ACC112 (cell line): Measurements from ENCODE around the gene GRIN3B.

ENCODE experiments used
- H2AFZ ChIP-seq: fragments of 200-600 bp; sonication (generic); one replicate; pipeline ENCODE4 v1.6.0; 2017; ENCODE audit warnings: antibody characterized with exemption, low read length; ENCODE audit not compliant: unreplicated experiment
- H3K27ac ChIP-seq: fragments of 200-600 bp; sonication (generic); 2 replicates; pipeline ENCODE4 v1.5.1; 2014; ENCODE audit warnings: low read depth, mild to moderate bottlenecking, antibody characterized with exemption, low read length, moderate library complexity
- H3K27me3 ChIP-seq: fragments of 200-600 bp; sonication (generic); 2 replicates; pipeline ENCODE4 v1.6.1; 2014; ENCODE audit warnings: mild to moderate bottlenecking, antibody characterized with exemption, low read length, moderate library complexity, mixed read lengths; ENCODE audit not compliant: insufficient read depth
- H3K36me3 ChIP-seq: fragments of 200-600 bp; sonication (generic); 2 replicates; pipeline ENCODE4 v1.6.1; 2016; ENCODE audit warnings: mild to moderate bottlenecking, antibody characterized with exemption, low read length, moderate library complexity, mixed read lengths; ENCODE audit not compliant: insufficient read depth
- H3K4me1 ChIP-seq: fragments of 200-600 bp; sonication (generic); one replicate; pipeline ENCODE4 v1.6.1; 2016; ENCODE audit warnings: low read length, mixed read lengths; ENCODE audit not compliant: insufficient read depth, unreplicated experiment, control insufficient read depth
- H3K4me3 ChIP-seq: fragments of 200-600 bp; sonication (generic); 2 replicates; pipeline ENCODE4 v1.5.1; 2014; ENCODE audit warnings: mild to moderate bottlenecking, low read depth, low read length
- H3K79me2 ChIP-seq: fragments of 200-600 bp; sonication (generic); one replicate; pipeline ENCODE4 v1.6.0; 2016; ENCODE audit warnings: low read length; ENCODE audit not compliant: control insufficient read depth, unreplicated experiment, insufficient read depth

GRIN3B gene

GRCh38 chr19:1002600-1002999 lies 2.4 kb downstream of the GRIN3B start:
- peaks cover 18% of the 10 kb centered on the region for H3K27me3 ChIP-seq
- H3K27ac ChIP-seq: no peak overlapping the region
- peaks cover 2% of the 10 kb centered on the region for H3K4me1 ChIP-seq
- no peak overlapping the region for H2AFZ ChIP-seq
- H3K4me3 ChIP-seq: no peak overlapping the region
- H3K36me3 ChIP-seq: no peaks in the 10 kb centered on the region
- no peaks in the 10 kb centered on the region for H3K79me2 ChIP-seq

GRCh38 chr19:1003283-1003682 lies 3.1 kb downstream of the GRIN3B start:
- peaks cover 2% of the 10 kb centered on the region for H3K4me1 ChIP-seq
- H3K4me3 ChIP-seq: no peak overlapping the region
- no peaks in the 10 kb centered on the region for H3K79me2 ChIP-seq
- no peak overlapping the region for H3K27ac ChIP-seq
- no peaks in the 10 kb centered on the region for H3K36me3 ChIP-seq
- H3K27me3 ChIP-seq: peaks cover 18% of the 10 kb centered on the region
- no peak overlapping the region for H2AFZ ChIP-seq

DNA sequence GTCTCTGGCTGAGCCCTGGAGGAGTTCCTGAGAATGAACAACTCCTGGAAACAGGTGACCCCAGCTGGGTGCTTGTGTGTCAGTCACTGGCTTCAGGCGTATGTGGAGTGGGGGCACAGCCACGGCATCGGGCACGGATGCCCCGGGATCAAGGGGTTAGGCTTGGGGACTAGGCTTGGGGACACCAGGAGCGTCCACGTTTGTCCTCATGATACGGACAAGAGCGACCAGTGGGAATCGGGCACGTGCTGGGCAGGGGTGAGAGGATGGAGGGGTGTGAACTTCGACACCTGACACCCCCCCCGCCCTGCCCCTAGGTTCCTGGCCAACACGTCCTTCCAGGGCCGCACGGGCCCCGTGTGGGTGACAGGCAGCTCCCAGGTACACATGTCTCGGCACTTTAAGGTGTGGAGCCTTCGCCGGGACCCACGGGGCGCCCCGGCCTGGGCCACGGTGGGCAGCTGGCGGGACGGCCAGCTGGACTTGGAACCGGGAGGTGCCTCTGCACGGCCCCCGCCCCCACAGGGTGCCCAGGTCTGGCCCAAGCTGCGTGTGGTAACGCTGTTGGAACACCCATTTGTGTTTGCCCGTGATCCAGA lies 4.1 kb downstream of the GRIN3B start:
- no peak overlapping the region for H3K27ac ChIP-seq
- peaks cover 13% of the 10 kb centered on the region for H3K27me3 ChIP-seq
- no peaks in the 10 kb centered on the region for H3K79me2 ChIP-seq
- no peak overlapping the region for H3K4me3 ChIP-seq
- H2AFZ ChIP-seq: no peak overlapping the region
- H3K36me3 ChIP-seq: no peaks in the 10 kb centered on the region
- H3K4me1 ChIP-seq: peaks cover 2% of the 10 kb centered on the region

DNA sequence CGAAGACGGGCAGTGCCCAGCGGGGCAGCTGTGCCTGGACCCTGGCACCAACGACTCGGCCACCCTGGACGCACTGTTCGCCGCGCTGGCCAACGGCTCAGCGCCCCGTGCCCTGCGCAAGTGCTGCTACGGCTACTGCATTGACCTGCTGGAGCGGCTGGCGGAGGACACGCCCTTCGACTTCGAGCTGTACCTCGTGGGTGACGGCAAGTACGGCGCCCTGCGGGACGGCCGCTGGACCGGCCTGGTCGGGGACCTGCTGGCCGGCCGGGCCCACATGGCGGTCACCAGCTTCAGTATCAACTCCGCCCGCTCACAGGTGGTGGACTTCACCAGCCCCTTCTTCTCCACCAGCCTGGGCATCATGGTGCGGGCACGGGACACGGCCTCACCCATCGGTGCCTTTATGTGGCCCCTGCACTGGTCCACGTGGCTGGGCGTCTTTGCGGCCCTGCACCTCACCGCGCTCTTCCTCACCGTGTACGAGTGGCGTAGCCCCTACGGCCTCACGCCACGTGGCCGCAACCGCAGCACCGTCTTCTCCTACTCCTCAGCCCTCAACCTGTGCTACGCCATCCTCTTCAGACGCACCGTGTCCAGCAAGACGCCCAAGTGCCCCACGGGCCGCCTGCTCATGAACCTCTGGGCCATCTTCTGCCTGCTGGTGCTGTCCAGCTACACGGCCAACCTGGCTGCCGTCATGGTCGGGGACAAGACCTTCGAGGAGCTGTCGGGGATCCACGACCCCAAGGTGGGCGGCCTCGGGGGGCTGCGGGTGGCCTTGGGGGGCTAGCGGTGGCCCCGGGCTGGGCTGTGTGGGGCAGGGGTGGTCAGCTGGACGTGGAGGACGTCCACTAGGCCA lies 4.8 kb downstream of the GRIN3B start:
- H3K36me3 ChIP-seq: no peaks in the 10 kb centered on the region
- no peak overlapping the region for H3K27ac ChIP-seq
- no peak overlapping the region for H3K4me3 ChIP-seq
- peaks cover 2% of the 10 kb centered on the region for H3K4me1 ChIP-seq
- H3K27me3 ChIP-seq: peaks cover 10% of the 10 kb centered on the region
- no peak overlapping the region for H2AFZ ChIP-seq
- no peaks in the 10 kb centered on the region for H3K79me2 ChIP-seq

GRCh38 chr19:1006711-1007398 lies 6.6 kb downstream of the GRIN3B start:
- Histone ChIP-seq H2AFZ (no peak overlapping the region), H3K36me3 (no peaks in the 10 kb centered on the region), H3K27ac (no peak overlapping the region), H3K79me2 (no peaks in the 10 kb centered on the region), H3K27me3 (no peaks in the 10 kb centered on the region), H3K4me1 (no peaks in the 10 kb centered on the region), H3K4me3 (no peak overlapping the region)

- Histone ChIP-seq H3K79me2 (no peaks in the 10 kb centered on the region), H3K36me3 (no peaks in the 10 kb centered on the region), H3K27ac (no peak overlapping the region), H2AFZ (no peak overlapping the region), H3K4me1 (no peaks in the 10 kb centered on the region), H3K4me3 (no peak overlapping the region), H3K27me3 (no peaks in the 10 kb centered on the region)
Measured at GRCh38 chr19:1007399-1008251, 7.4 kb downstream of the GRIN3B start.

DNA sequence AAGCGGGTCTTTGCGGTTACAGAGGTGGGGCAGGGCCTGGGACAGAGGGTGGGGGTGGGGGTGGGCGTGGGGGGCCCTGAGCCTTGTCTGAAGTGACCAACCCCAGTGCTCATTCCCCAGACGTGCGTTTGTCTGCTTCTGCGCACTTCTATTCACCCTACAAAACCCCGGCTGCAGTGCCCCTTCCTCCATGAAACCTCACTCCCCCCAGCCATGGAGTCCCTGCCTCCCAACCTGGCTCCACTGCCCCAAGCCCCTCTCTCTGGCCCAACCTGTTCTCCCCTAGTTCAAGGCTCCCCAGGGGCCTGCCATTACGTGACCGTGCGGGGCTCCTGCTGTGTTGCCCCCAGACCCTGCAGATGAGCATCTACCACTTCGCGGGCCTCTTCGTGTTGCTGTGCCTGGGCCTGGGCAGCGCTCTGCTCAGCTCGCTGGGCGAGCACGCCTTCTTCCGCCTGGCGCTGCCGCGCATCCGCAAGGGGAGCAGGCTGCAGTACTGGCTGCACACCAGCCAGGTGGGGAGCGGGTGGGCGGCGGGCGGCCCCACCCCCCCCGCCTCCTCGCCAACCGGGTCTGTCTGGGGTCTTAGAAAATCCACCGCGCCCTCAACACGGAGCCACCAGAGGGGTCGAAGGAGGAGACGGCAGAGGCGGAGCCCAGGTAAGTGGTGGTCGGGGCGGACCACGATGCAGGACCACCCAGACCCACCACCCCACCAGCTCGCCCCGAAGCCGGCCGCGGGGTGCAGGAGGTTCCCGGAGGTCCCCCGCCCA lies 8.2 kb downstream of the GRIN3B start:
- no peaks in the 10 kb centered on the region for H3K27me3 ChIP-seq
- H3K79me2 ChIP-seq: peaks cover 1% of the 10 kb centered on the region
- no peaks in the 10 kb centered on the region for H3K36me3 ChIP-seq
- H2AFZ ChIP-seq: no peak overlapping the region
- no peak overlapping the region for H3K27ac ChIP-seq
- H3K4me1 ChIP-seq: no peaks in the 10 kb centered on the region
- no peak overlapping the region for H3K4me3 ChIP-seq

DNA sequence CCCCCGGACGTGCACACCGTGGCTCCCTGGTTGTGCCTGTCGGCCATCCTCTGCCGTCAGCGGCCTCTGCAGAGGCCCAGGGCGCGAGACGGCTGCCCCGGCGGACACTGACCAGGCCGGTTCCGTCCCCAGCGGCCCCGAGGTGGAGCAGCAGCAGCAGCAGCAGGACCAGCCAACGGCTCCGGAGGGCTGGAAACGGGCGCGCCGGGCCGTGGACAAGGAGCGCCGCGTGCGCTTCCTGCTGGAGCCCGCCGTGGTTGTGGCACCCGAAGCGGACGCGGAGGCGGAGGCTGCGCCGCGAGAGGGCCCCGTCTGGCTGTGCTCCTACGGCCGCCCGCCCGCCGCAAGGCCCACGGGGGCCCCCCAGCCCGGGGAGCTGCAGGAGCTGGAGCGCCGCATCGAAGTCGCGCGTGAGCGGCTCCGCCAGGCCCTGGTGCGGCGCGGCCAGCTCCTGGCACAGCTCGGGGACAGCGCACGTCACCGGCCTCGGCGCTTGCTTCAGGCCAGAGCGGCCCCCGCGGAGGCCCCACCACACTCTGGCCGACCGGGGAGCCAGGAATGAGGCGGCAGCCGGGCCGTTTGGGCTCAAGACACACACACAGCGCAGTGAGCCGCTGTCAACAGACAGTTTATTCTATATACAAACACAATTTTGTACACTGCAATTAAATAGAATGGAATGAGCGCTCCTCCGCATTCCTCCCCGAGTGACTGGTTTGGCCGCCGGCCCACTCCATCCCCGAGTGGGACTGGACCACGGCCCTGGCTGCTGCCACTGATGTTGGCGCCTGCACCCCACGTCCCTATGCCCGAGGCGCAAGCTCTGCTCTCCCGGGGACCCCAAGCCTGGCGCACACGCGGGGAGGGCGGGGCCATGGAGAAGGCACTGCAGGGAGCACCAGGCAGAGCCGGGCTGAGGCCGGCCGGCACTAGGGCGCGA lies 9.1 kb downstream of the GRIN3B start:
- Histone ChIP-seq H3K27me3 (no peaks in the 10 kb centered on the region), H3K36me3 (no peaks in the 10 kb centered on the region), H2AFZ (no peak overlapping the region), H3K4me3 (no peak overlapping the region), H3K27ac (no peak overlapping the region), H3K4me1 (no peaks in the 10 kb centered on the region), H3K79me2 (peaks cover 9% of the 10 kb centered on the region)

DNA sequence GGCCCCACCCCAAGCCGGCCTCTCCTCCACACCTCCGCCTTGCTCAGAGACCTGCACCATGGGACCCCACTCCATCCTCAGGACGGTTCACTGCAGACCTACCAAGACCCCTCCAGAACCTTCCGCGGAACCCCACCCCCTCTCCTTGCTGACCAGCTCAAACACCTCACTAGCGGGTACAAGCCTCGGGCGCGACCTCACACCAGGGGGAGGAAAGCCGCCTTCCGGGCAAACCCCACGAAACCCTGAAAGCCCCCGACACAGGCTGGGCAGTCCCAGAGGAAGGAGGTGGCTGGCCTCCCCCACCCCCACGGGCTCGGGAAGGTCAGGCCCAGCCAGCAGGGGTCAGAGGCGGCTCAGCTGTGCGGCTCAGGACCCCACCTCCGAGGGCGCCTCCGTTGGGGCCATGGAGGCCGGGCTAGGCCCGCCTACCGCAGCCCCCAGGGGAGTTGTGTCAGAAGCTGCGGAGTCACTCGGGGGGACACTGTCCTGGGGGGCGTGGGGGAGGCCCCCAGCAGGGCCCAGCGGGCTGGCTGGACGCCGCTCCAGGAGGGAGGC lies 9.8 kb downstream of the GRIN3B start:
- H3K27ac ChIP-seq: no peak overlapping the region

More for the DNA sequence above, 9.8 kb downstream of the GRIN3B start:
- Histone ChIP-seq H3K27me3 (no peaks in the 10 kb centered on the region), H3K4me1 (no peaks in the 10 kb centered on the region), H2AFZ (no peak overlapping the region), H3K79me2 (peaks cover 17% of the 10 kb centered on the region), H3K4me3 (no peak overlapping the region), H3K36me3 (no peaks in the 10 kb centered on the region)
